Kidney (tissue), 14 donors: ENCODE measurements around the gene SYT4. TPM values are rescaled to one million over a fixed set of nuclear protein-coding genes. Genes with fewer than 3 reads are reported as not detected.

ENCODE experiments used
- DNase-seq, 5 donors: peaks; one replicate each; pipeline ENCODE4 v3.0.0-alpha.2; 2013 to 2020
- FAIRE-seq: peaks from 2 replicates; lab custom pipeline; 2012; peaks lifted over from hg19 to GRCh38; lab: Jason Lieb, UNC
- H3K27ac ChIP-seq, 2 donors: one replicate each; pipeline ENCODE4 v1.7.0; 2013; ENCODE audit warnings: low read depth in 2 of 2, low read length in 2 of 2, inconsistent platforms in 1 of 2
- H3K27me3 ChIP-seq: one replicate; pipeline ENCODE4 v1.7.1; 2013; ENCODE audit warnings: low read length, inconsistent platforms; ENCODE audit not compliant: control insufficient read depth, insufficient read depth
- H3K36me3 ChIP-seq, 3 donors: one replicate each; pipeline versions ENCODE4 v1.7.0 to v1.7.1; 2013; ENCODE audit warnings: low read length in 3 of 3, control low read depth in 1 of 3, inconsistent platforms in 1 of 3; ENCODE audit not compliant: insufficient read depth in 3 of 3, control insufficient read depth in 2 of 3
- H3K4me1 ChIP-seq, 3 donors: one replicate each; pipeline versions ENCODE4 v1.7.0 to v1.7.1; 2013; ENCODE audit warnings: low read length in 3 of 3, inconsistent platforms in 1 of 3, low read depth in 1 of 3; ENCODE audit not compliant: control insufficient read depth in 2 of 3, insufficient read depth in 2 of 3
- H3K4me3 ChIP-seq, 3 donors: one replicate each; pipeline versions ENCODE4 v1.7.0 to v1.8.1; 2013; ENCODE audit warnings: low read length in 3 of 3, control low read depth in 1 of 3, inconsistent platforms in 1 of 3
- H3K9ac ChIP-seq, 3 donors: one replicate each; pipeline versions ENCODE4 v1.7.0 to v1.7.1; 2013; ENCODE audit warnings: low read length in 3 of 3, control low read depth in 1 of 3, inconsistent platforms in 1 of 3
- H3K9me3 ChIP-seq, 3 donors: one replicate each; pipeline versions ENCODE4 v1.7.0 to v1.7.1; 2013; ENCODE audit warnings: low read length in 3 of 3, control low read depth in 1 of 3, inconsistent platforms in 1 of 3; ENCODE audit not compliant: control insufficient read depth in 2 of 3, insufficient read depth in 1 of 3
- intact Hi-C: fragments of 100-400 bp; cut with DNase I; formaldehyde crosslinking; loops from one replicate; pipeline ENCODE4 v1.11.1; 2022
- polyA plus RNA-seq: library from polyadenylated mRNA; stranded (reverse); fragments of 350-450 nt; fragmentation: Illumina TruSeq; extraction: RNeasy Lipid Tissue Mini Kit (QIAGEN cat#74804); gene quantifications from one replicate; pipeline ENCODE4 v1.2.3, GENCODE V29; 2014; ENCODE audit warnings: low read depth, low replicate concordance; ENCODE audit not compliant: insufficient read depth
- total RNA-seq: library from RNA; stranded (reverse); fragmentation: NEBNext Ultra II Directional; extraction: Animal tissue kit (Norgen Biotek cat#: 25700); gene quantifications from one replicate; pipeline ENCODE4 v1.2.1, GENCODE V29; 2021
- TF ChIP-seq, protein P1 (sequence below): IDR thresholded peaks from 3 replicates; pipeline ENCODE4 v1.5.1; 2012; ENCODE audit warnings: mild to moderate bottlenecking, moderate library complexity, borderline replicate concordance; ENCODE audit not compliant: insufficient read depth; ENCODE audit errors: extremely low read depth
- donor health status: control.
- donor health status: control.
- donor health status: control.
- donor health status: control.
- donor health status: control.
- donor health status: DM: yes; HTN: yes; CAD: no.
- donor health status: Normal renal cell carcinoma (clear cell type).

The SYT4 gene
- total and polyA plus RNA-seq, 2 donors from 2014 or later: not detected

DNA sequence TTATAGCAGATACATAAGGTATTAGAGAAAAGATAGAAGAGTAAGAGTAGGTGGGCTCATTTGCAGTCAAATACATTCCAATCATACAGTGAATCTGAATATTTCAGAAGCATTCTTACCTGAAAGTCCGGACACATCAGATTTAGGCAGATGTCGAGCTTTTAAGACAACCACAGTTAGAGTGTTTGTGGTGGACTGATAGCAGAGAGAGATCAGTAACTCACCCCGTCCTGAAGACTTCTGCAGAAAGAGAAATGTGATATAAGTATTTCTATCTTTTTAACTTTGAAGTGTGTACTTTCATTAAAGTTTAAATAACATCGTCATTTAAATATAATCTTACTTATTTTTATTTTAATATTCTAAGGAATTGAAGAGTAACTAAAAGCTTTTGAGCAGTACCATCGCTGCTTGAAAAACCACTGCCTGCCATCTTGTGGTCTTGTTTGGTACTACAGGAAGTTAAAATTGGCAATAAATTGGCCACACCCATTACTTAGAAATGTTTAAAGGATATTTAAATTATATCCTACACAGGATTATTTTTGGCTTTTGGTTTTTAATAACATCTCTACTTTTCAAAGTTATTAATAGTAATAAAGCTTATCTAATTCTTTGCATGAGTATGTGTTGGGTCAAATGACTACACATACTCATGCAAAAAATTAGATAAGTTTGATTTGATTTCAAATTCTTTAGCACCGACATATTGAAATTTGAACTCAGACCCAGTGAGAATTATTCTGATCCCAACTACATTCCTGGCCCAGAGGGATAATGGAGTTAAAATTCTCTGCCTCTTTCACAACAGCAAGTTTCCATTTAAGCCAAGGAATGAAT is 5.5 kb downstream of the SYT4 start:
- DNase-seq (peak in 3 of 5 donors; percentile 15 to 48 (median 46)), FAIRE-seq (peak; percentile 97)
- H3K4me1 ChIP-seq: no peaks in the 10 kb centered on the region
- H3K9me3 ChIP-seq: no peaks in the 10 kb centered on the region
- no peak overlapping the region for H3K4me3 ChIP-seq
- no peaks in the 10 kb centered on the region for H3K36me3 ChIP-seq
- no peak overlapping the region for H3K27ac ChIP-seq
- H3K27me3 ChIP-seq: no peaks in the 10 kb centered on the region
- TF ChIP-seq, protein P1, sequence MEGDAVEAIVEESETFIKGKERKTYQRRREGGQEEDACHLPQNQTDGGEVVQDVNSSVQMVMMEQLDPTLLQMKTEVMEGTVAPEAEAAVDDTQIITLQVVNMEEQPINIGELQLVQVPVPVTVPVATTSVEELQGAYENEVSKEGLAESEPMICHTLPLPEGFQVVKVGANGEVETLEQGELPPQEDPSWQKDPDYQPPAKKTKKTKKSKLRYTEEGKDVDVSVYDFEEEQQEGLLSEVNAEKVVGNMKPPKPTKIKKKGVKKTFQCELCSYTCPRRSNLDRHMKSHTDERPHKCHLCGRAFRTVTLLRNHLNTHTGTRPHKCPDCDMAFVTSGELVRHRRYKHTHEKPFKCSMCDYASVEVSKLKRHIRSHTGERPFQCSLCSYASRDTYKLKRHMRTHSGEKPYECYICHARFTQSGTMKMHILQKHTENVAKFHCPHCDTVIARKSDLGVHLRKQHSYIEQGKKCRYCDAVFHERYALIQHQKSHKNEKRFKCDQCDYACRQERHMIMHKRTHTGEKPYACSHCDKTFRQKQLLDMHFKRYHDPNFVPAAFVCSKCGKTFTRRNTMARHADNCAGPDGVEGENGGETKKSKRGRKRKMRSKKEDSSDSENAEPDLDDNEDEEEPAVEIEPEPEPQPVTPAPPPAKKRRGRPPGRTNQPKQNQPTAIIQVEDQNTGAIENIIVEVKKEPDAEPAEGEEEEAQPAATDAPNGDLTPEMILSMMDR: peak; percentile 78
- no peak overlapping the region for H3K9ac ChIP-seq
- intact Hi-C loops: loop anchor here (10.0 kb wide), 2 partner anchors 677 to 977 kb away; no protein-coding TSS in a partner anchor

DNA sequence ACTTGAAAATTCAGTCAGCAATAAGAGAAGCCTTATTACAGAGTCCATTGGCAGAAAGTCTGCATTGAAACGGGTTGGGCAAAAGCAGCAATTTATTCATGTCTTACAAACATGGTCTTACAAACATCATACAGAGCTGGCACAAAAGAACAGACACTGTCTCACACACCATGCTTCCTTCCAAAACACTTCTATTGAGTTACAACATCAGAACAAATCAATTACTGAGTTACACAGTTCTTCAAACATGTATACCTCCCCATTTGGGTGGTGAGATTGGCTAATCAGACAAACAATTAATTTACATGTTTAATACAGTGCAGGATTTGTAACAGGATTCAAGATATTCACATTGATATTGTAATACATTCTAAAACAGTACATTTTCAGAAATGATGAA is 9.5 kb downstream of the SYT4 start:
- H3K4me1 ChIP-seq: no peaks in the 10 kb centered on the region
- H3K9me3 ChIP-seq: no peaks in the 10 kb centered on the region
- intact Hi-C loops: no loop called here
- no peak overlapping the region for H3K9ac ChIP-seq
- no peaks in the 10 kb centered on the region for H3K36me3 ChIP-seq
- no peaks in the 10 kb centered on the region for H3K27me3 ChIP-seq
- no peak overlapping the region for H3K27ac ChIP-seq
- no peak overlapping the region for H3K4me3 ChIP-seq
- FAIRE-seq: no peak
- no peak for DNase-seq
- TF ChIP-seq, protein P1: no peak

DNA sequence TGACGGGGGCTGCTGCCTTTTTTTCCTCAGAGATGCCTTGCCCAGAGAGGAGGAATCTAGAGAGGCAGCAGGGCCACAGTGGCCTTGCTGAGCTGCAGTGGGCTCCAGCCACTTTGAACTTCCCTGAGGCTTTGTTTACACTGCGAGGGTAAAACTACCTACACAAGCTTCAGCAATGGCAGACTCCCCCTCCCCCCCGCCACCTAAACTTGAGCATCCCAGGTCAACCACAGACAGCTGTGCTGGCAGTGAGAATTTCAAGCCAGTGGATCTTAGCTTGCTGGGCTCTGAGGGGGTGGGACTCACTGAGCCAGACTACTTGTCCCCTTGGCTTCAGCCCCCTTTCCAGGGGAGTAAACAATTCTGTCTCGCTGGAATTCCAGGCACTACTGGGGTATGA is 11.8 kb downstream of the SYT4 start:
- H3K9me3 ChIP-seq: no peaks in the 10 kb centered on the region
- no peak overlapping the region for H3K27ac ChIP-seq
- H3K27me3 ChIP-seq: no peaks in the 10 kb centered on the region
- no peaks in the 10 kb centered on the region for H3K4me1 ChIP-seq
- intact Hi-C loops: no loop called here
- TF ChIP-seq, protein P1: no peak
- no peak overlapping the region for H3K4me3 ChIP-seq
- no peaks in the 10 kb centered on the region for H3K36me3 ChIP-seq
- no peak for FAIRE-seq
- peak in 1 of 5 donors; percentile 25 for DNase-seq
- H3K9ac ChIP-seq: no peak overlapping the region
